MM.1S (cell line): ENCODE measurements around the gene CAD.

Experiments
- EZH2 ChIP-seq: fragments of 300-600 bp; sonication (generic); optimal IDR thresholded peaks from 2 replicates; pipeline ENCODE3; 2017; ENCODE audit warnings: low read depth, mild to moderate bottlenecking, antibody characterized with exemption, low read length, mixed read lengths
- EZH2phosphoT487 ChIP-seq: fragments of 300-600 bp; sonication (generic); IDR thresholded peaks from 2 replicates; pipeline ENCODE4 v1.6.1; 2018; ENCODE audit warnings: antibody characterized with exemption, low read length
- TF ChIP-seq, protein P1 (sequence below): fragments of 300-600 bp; sonication (generic); IDR thresholded peaks from 2 replicates; pipeline ENCODE4 v1.5.1; 2016; ENCODE audit warnings: antibody characterized with exemption, low read length, mixed read lengths

DNA sequence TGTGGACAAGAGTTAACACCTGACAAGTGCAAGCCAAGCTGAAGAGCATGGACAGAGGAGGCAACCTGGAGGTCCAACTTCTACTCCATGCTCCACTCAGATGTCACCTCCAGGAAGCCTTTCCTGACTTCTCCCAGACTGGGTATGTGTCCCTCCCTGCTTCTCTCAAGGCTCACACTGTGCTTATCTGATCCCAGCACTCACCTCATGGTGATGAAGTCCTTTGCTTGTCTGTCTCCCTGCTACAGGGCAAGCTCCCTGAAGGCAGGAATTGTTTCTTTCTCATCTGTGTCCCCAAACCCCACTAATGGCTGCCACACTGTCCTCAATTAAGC lies 48.3 kb downstream of the CAD start:
- TF ChIP-seq, protein P1, sequence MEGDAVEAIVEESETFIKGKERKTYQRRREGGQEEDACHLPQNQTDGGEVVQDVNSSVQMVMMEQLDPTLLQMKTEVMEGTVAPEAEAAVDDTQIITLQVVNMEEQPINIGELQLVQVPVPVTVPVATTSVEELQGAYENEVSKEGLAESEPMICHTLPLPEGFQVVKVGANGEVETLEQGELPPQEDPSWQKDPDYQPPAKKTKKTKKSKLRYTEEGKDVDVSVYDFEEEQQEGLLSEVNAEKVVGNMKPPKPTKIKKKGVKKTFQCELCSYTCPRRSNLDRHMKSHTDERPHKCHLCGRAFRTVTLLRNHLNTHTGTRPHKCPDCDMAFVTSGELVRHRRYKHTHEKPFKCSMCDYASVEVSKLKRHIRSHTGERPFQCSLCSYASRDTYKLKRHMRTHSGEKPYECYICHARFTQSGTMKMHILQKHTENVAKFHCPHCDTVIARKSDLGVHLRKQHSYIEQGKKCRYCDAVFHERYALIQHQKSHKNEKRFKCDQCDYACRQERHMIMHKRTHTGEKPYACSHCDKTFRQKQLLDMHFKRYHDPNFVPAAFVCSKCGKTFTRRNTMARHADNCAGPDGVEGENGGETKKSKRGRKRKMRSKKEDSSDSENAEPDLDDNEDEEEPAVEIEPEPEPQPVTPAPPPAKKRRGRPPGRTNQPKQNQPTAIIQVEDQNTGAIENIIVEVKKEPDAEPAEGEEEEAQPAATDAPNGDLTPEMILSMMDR: no peak
- TF ChIP-seq EZH2: no peak
- TF ChIP-seq EZH2phosphoT487: no peak
